GM18870 (cell line): ENCODE data around the gene CIC.
A peak's percentile ranks its signal among the peaks of the same experiment; 100 is the strongest.

Experiments
- ATAC-seq: cut with Tn5 transposase; IDR thresholded peaks from one replicate; pipeline ENCODE4 v1.9.1; 2021; ENCODE audit warnings: moderate library complexity; ENCODE audit not compliant: unreplicated experiment

Gene CIC

GRCh38 chr19:42306646-42307045 is 37.6 kb downstream of the CIC start:
- no peak for ATAC-seq

- no peak for ATAC-seq
Observed at GRCh38 chr19:42309686-42310085, 40.6 kb downstream of the CIC start.

- ATAC-seq, result no peak
Observed at GRCh38 chr19:42311657-42312056, 42.6 kb downstream of the CIC start.

GRCh38 chr19:42312370-42312769 is 43.3 kb downstream of the CIC start:
- ATAC-seq, result no peak

GRCh38 chr19:42313096-42313839 is 44.2 kb downstream of the CIC start, which contains the start of gene TMEM145:
Gene TMEM145 (plus strand): TSS chr19:42313309. CDS start chr19:42313377, 68 bp downstream.
- ATAC-seq, result no peak

GRCh38 chr19:42313840-42314755 is 45.0 kb downstream of the CIC start:
- ATAC-seq, result no peak

GRCh38 chr19:42315024-42315423 is 46.0 kb downstream of the CIC start:
- ATAC-seq, result no peak

- no peak for ATAC-seq
Observed at GRCh38 chr19:42316223-42317211, 47.5 kb downstream of the CIC start.

GRCh38 chr19:42317535-42317934 is 48.5 kb downstream of the CIC start:
- ATAC-seq, result no peak

GRCh38 chr19:42322305-42322704 is 53.3 kb downstream of the CIC start:
- ATAC-seq, result no peak

- no peak for ATAC-seq
Observed at GRCh38 chr19:42323473-42323851, 54.4 kb downstream of the CIC start.

- ATAC-seq, result no peak
Observed at GRCh38 chr19:42323852-42324654, 55.0 kb downstream of the CIC start.

GRCh38 chr19:42324655-42325307 is 55.7 kb downstream of the CIC start:
- no peak for ATAC-seq

GRCh38 chr19:42325308-42325895 is 56.4 kb downstream of the CIC start, which contains the start of gene MEGF8:
Gene MEGF8 (plus strand): TSS chr19:42325635. CDS start chr19:42326244, 609 bp downstream.
- peak; percentile 95 for ATAC-seq

- no peak for ATAC-seq
Observed at GRCh38 chr19:42325896-42326771, 57.1 kb downstream of the CIC start.

GRCh38 chr19:42326969-42327368 is 57.9 kb downstream of the CIC start:
- no peak for ATAC-seq

GRCh38 chr19:42327381-42327780 is 58.3 kb downstream of the CIC start:
- no peak for ATAC-seq

- no peak for ATAC-seq
Observed at GRCh38 chr19:42328106-42328505, 59.1 kb downstream of the CIC start.
